HG03460 (cell line): ENCODE measurements around the gene KHNYN.
A peak's percentile ranks its signal among the peaks of the same experiment; 100 is the strongest.
"Not testable (repeated sequence)": the region's sequence is repeated elsewhere in the genome, so short reads cannot be mapped to it uniquely, and the experiment has no call there.

Experiments
- ATAC-seq: cut with Tn5 transposase; IDR thresholded peaks from one replicate; pipeline ENCODE4 v1.9.1; 2021; ENCODE audit not compliant: unreplicated experiment

The KHNYN gene

GRCh38 chr14:24465805-24466204, 36.1 kb downstream of the KHNYN start:
- no peak for ATAC-seq

DNA sequence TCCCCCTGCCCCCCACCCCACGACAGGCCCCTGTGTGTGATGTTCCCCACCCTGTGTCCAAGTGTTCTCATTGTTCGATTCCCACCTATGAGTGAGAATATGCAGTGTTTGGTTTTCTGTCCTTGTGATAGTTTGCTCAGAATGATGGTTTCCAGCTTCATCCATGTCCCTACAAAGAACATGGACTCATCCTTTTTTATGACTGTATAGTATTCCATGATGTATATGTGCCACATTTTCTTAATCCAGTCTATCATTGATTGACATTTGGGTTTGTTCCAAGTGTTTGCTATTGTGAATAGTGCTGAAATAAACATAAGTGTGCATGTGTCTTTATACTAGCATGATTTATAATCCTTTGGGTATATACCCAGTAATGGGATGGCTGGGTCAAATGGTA, 40.7 kb downstream of the KHNYN start:
- not testable (repeated sequence) for ATAC-seq

- no peak for ATAC-seq
These were observed 43.5 kb downstream of the KHNYN start for GRCh38 chr14:24473211-24473610.

DNA sequence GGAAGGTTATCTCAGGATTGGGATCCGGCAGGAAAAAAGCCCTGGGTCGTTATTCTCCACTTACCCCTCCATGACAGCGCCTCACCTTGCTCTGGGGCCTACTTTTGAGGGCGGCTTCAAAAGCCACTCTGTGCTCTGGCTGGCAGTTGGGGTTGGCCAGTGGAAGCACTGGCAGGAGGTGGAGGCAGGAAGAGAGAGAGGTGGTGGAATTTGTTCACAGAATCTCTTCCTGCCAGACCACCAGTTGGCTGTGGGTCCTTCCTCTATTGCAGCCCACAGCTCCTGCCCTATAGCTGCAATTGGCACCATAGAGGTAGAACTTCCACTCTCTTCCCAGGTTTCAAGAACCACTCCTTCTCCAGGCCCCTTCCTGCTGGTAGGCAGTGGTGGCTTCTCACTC, 45.5 kb downstream of the KHNYN start:
- no peak for ATAC-seq

DNA sequence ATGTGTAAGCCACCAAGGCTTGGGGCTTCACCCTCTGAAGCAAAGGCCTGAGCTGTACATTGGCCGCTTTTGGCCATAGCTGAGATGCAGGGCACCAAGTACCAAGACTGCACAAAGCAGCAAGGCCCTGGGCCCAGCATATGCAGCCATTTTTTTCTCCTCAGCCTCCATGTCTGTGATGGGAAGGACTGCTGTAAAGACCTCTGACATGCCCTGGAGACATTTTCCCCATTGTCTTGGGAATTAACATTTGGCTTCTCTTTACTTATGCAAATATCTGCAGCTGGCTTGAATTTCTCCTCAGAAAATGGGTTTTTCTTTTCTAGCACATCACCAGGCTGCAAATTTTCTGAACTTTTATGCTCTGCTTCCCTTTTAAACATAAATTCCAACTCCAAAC, 50.2 kb downstream of the KHNYN start:
- not testable (repeated sequence) for ATAC-seq

DNA sequence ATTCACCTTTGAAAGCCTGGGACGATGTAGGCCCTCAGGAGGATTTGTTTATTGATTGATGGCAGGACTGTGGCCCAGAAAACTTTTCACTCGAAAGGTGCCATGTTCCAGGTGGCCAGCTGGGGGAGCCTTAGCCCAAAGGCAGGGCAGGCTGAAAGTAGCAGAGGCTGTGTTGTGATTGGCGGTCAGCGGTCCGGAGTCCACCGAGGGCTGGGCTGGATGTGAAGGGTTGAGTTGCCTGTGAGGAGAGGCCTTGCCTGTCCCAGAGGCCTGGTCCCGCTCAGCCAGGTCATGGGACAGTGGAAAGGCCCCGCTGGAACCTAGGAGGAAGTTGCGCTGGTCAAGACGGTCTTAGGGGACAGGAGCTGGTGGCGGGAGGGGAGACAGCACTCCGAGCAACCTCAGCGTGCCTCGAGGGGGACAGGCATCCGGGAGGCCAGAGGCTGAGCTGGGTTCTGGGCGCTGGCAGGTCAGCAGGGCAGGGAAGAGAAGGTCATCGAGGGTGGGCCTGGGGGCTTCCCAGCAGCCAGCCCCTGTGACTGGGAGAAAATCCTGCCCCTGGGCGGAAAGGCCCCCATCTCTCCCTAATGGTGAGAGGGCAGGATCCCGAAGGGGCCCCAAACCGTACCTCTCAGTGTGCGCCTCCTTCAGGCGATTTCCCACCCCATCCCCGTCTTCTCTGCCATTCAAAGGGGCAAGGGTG, 52.0 kb downstream of the KHNYN start:
- peak; percentile 85 for ATAC-seq

DNA sequence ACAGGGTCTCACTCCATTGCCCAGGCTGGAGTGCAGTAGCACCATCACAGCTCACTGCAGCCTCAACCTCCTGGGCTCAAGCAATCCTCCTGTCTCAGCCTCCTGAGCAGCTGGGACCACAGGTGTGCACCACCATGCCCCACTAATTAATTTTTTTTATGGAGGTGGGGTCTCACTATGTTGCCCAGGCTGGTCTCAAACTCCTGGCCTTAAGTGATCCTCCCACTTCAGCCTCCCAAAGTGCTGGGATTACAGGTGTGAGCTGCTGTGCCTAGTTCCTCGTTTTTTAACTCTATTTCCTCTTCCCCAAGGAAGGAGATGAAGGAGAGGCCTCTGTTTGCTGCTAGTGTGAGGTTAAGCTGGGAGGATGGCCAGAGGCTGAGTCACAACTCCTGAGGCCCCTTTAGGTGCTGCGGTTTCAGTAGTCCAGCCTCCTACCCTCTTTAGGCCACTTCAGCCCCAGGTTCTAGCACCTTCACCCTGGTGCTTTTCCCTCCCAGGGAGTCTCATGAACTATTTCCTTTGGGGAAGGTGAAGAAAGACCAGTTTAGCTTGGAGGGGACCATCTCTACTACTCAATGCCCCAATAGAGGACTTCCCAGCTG, 53.0 kb downstream of the KHNYN start:
- not testable (repeated sequence) for ATAC-seq

- ATAC-seq = no peak
These were observed 54.0 kb downstream of the KHNYN start for GRCh38 chr14:24483604-24484252.
